Naive B cell (primary cell): ENCODE results near the gene C13orf46. TPM values are rescaled to one million over a fixed set of nuclear protein-coding genes. Genes with fewer than 3 reads are reported as not detected.
A peak's percentile ranks its signal among the peaks of the same experiment; 100 is the strongest.

Experiments
- ATAC-seq, 2 donors: fragments of 150-1000 bp; cut with Tn5 transposase; 2 replicates each; pipeline ENCODE4 v1.10.0; 2021; ENCODE audit warnings: low read depth in 2 of 2, mild to moderate bottlenecking in 2 of 2, moderate library complexity in 2 of 2
- DNase-seq: peaks from one replicate; pipeline ENCODE4 v3.0.0; 2022
- H3K27ac Mint-ChIP-seq, 6 donors: one replicate each; pipeline ENCODE4 v1.8.0; 2020 to 2022; ENCODE audit warnings: mild to moderate bottlenecking in 6 of 6, mixed read lengths in 6 of 6, moderate library complexity in 5 of 6, inconsistent platforms in 2 of 6
- H3K27me3 Mint-ChIP-seq, 3 donors: one replicate each; pipeline ENCODE4 v1.8.0; 2021 to 2022; ENCODE audit warnings: mixed read lengths in 3 of 3, mild to moderate bottlenecking in 1 of 3
- H3K36me3 Mint-ChIP-seq, 2 donors: one replicate each; pipeline ENCODE4 v1.8.0; 2020 to 2022; ENCODE audit warnings: mixed read lengths in 2 of 2, inconsistent platforms in 1 of 2, mild to moderate bottlenecking in 1 of 2
- H3K4me1 Mint-ChIP-seq, 3 donors: one replicate each; pipeline ENCODE4 v1.8.0; 2020 to 2022; ENCODE audit warnings: mixed read lengths in 3 of 3, inconsistent platforms in 1 of 3, mild to moderate bottlenecking in 1 of 3, moderate library complexity in 1 of 3
- H3K4me3 Mint-ChIP-seq, 8 donors: one replicate each; pipeline ENCODE4 v1.8.0; 2020 to 2022; ENCODE audit warnings: mild to moderate bottlenecking in 8 of 8, mixed read lengths in 8 of 8, moderate library complexity in 8 of 8, inconsistent platforms in 2 of 8
- H3K9me3 Mint-ChIP-seq, 7 donors: one replicate each; pipeline ENCODE4 v1.8.0; 2020 to 2022; ENCODE audit warnings: mixed read lengths in 7 of 7, mild to moderate bottlenecking in 5 of 7, inconsistent platforms in 2 of 7, moderate library complexity in 1 of 7
- polyA plus RNA-seq, 6 donors: library from polyadenylated mRNA; unstranded; fragments of 300-500 nt; fragmentation: Illumina TruSeq; gene quantifications; one replicate each; pipeline ENCODE4 v1.2.3, GENCODE V29; 2021; ENCODE audit warnings: low read depth in 6 of 6

C13orf46 gene
- polyA plus RNA-seq, 6 donors from 2014 or later, result 0.19 to 0.52 (median 0.36) TPM; not detected in 2

DNA sequence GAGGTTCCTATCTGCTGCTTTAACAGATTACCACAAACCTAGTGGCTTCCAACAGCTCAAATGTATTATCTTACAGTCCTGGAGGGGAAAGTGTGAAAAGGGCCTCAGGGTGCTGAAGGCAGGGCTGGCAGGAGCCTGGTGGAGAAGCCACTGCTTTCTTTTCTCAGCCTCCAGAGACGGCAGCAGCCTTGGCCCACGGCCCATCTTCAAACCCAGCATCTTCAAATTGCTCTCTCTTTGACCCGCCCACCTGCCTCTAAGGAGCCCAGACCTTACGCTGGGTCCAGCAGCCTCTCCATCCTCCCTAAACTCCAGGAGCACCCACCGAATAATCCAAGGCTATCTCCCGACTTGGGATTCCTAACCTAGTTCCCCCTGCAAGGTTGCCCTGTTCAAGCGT is 35.6 kb downstream of the C13orf46 start:
- DNase-seq (no peak), ATAC-seq (no peak)
- peaks cover 15 to 40% (median 33%) of the 10 kb centered on the region in 3 donors for H3K27me3 Mint-ChIP-seq
- no peaks in the 10 kb centered on the region for H3K4me1 Mint-ChIP-seq
- H3K27ac Mint-ChIP-seq, result no peak overlapping the region
- no peaks in the 10 kb centered on the region for H3K36me3 Mint-ChIP-seq
- H3K4me3 Mint-ChIP-seq, result no peak overlapping the region
- H3K9me3 Mint-ChIP-seq, result no peaks in the 10 kb centered on the region

DNA sequence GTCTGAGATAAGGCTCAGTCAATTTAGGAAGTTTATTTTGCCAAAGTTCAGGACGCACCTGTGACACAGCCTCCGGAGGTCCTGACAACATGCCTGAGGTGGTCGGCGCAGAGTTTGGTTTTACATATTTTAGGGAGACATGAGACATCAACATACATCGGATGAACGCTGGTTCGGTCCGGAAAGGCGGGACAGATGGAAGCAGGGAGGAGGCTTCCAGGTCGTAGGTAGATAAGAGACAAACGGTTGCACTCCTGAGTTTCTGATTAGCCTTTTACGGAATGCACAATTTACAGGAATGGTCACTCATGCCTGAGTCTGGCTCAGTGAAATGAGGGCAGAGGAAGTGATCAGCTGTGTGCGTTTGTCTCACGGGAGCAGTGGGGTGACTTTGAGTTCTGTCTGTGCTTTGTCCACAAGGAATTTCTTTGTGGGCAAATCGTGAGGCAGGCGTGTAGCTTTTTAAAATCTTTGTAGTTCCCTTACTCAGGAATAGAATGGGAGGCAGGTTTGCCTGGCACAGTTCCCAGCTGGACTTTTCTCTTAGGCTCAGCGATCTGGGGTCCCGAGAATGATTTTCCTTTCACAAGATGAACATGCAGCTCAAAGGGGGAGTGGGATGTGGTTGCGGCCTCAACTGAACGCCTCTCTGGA is 36.2 kb downstream of the C13orf46 start:
- DNase-seq (no peak), ATAC-seq (no peak)
- Mint-ChIP-seq H3K27me3 (peaks cover 15 to 40% (median 34%) of the 10 kb centered on the region in 3 donors), H3K9me3 (no peaks in the 10 kb centered on the region), H3K4me3 (no peak overlapping the region), H3K27ac (peak overlapping the region in 1 of 6 donors; percentile 33), H3K4me1 (no peaks in the 10 kb centered on the region), H3K36me3 (no peaks in the 10 kb centered on the region)

DNA sequence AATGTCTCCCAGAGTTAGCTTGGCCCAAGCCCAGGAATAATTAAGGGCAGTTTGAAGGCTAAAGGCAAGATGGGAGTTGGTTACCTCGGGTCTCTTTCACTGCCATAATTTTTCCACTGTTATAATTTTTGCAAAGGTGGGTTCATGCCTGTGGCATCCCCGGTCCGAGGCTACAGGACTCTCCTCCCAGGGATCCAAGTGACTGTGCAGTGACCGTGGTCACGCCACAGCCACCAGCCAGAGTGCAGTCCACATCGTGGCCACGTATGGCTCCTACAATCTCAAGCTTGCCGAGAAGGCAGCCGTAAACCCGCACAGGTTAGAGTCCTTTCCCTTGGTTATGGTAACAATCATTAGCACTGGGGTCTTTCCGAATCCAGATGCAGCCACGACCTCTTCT is 36.8 kb downstream of the C13orf46 start:
- Mint-ChIP-seq H3K4me1 (no peaks in the 10 kb centered on the region), H3K4me3 (no peak overlapping the region), H3K27ac (no peak overlapping the region), H3K9me3 (no peaks in the 10 kb centered on the region), H3K27me3 (peaks cover 15 to 40% (median 36%) of the 10 kb centered on the region in 3 donors), H3K36me3 (no peaks in the 10 kb centered on the region)
- ATAC-seq (no peak), DNase-seq (no peak)

DNA sequence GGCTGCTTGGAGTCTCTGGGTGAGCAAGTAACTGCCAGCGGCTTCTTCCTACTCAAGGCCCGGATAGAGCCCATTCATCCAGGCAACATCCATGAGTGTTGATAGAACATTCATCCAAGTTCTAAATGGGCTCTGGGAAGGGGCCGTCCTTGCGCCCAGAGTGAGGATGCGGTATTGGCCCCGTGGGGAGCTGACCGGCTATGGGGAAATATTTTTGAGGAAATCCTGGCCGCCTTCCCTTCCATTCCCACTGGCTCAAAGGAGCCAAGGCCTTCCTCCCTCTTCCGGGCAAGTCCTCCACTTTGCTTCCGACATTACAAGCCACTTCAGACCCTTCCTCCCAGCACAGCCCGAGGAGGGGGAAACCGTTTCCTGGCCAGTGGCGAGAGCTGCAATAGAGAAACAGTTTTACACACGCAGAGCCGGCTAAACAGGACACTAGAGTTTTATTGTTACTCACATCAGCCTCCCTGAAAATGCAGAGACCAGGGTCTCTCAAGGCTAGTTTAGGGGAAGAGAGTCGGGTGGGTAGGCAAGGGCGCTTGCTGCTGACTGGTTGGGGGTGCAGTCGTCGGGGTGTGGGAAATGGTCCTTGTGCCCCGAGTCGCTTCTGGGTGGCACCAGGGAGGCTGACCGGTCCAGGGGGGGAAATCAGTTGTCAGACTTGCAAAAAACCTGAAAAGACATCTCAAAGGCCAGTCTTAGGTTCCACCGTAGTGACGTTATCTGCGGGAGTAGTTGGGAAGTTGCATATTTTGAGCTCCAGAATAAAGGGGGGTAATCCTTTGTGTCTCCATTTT is 37.5 kb downstream of the C13orf46 start:
- no peaks in the 10 kb centered on the region for H3K36me3 Mint-ChIP-seq
- DNase-seq (no peak), ATAC-seq (no peak)
- H3K27me3 Mint-ChIP-seq, result peaks cover 22 to 43% (median 32%) of the 10 kb centered on the region in 3 donors
- H3K27ac Mint-ChIP-seq, result no peak overlapping the region
- H3K9me3 Mint-ChIP-seq, result no peaks in the 10 kb centered on the region
- no peak overlapping the region for H3K4me3 Mint-ChIP-seq
- no peaks in the 10 kb centered on the region for H3K4me1 Mint-ChIP-seq

DNA sequence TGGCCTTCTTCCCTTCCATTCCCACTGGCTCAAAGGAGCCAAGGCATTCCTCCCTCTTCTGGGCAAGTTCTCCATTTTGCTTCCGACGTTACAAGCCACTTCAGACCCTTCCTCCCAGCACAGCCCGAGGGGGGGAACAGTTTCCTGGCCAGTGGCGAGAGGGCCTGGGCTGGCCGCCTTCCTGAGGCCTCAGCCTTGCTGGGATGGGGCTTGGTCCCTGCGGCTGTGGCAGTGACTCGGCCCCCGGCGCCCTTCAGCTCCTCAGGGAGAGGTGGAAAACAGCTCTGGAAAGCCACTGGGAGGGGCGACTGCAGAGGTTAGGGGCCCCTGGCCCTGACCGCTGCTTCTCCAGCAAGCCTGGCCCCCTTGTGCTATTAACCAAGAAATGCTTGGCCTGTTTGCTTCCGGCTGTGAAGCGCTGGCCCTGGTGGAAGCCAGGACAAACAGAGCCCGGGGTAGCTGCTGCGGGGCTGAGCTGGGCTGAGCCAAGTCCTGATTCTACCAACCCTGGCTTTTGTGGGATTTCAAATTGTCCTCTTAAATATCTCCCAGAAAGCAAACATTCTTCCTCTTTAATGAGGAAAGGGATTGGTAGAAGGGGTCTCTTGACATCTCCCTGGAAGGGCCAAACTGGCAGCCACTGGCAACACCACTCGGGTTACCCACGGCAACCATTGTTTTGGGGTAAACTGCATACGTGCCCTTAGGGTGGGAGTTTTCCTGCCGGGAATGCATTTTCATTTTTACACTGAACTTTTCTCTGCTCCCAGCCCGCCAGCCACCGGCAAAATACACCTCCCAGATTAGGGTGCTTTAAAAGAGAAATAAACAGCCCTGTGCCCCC is 38.7 kb downstream of the C13orf46 start:
- no peak for DNase-seq
- ATAC-seq, result no peak
- Mint-ChIP-seq H3K27ac (peak overlapping the region in 1 of 6 donors; percentile 80), H3K27me3 (peaks cover 22 to 43% (median 32%) of the 10 kb centered on the region in 3 donors), H3K4me3 (no peak overlapping the region), H3K36me3 (no peaks in the 10 kb centered on the region), H3K9me3 (no peaks in the 10 kb centered on the region), H3K4me1 (no peaks in the 10 kb centered on the region)

DNA sequence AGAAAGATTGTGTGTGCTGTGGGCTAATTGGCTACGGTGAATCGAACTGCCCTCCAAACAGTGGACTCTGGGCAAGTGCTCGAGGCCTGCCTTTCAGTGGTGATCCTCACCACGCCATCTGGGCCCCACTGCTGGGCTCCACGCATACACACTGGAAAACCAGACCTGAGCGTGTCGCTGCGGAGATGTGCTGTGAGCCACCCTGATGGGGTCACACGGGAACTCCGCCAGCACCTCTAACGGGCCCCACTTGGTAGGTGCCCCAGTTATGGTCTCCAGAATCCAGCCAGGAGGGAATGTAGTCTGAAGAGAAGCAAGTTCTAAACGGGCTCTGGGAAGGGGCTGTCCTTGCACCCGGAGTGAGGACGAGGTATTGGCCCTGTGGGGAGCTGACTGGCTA is 39.3 kb downstream of the C13orf46 start:
- no peak for DNase-seq
- Mint-ChIP-seq H3K4me1 (no peaks in the 10 kb centered on the region), H3K36me3 (no peaks in the 10 kb centered on the region), H3K9me3 (no peaks in the 10 kb centered on the region), H3K27ac (no peak overlapping the region), H3K4me3 (no peak overlapping the region), H3K27me3 (peaks cover 22 to 43% (median 32%) of the 10 kb centered on the region in 3 donors)
- no peak for ATAC-seq

DNA sequence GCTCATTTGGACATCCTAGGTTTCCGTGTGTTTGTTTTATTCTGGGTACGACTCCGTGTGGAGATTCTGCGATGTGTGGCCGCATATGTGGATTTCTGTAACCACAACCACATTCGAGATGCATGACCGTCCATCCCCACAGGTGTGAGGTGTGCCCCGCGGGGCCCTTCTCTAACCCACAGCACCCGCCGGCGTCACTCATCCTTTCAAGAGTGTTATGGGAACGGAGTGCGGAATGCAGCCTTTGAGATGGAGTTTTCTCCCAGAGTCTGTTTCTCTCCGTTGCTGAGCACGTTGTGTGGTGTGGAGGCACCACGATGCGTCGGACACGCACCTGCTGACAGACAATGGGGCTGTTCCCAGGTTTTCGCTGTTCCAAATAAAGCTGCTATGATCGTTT is 40.0 kb downstream of the C13orf46 start:
- H3K4me1 Mint-ChIP-seq, result no peaks in the 10 kb centered on the region
- no peak for DNase-seq
- no peak overlapping the region for H3K4me3 Mint-ChIP-seq
- H3K27me3 Mint-ChIP-seq, result peaks cover 22 to 41% (median 28%) of the 10 kb centered on the region in 3 donors
- H3K36me3 Mint-ChIP-seq, result no peaks in the 10 kb centered on the region
- H3K27ac Mint-ChIP-seq, result peak overlapping the region in 1 of 6 donors; percentile 16
- no peak for ATAC-seq
- no peaks in the 10 kb centered on the region for H3K9me3 Mint-ChIP-seq

DNA sequence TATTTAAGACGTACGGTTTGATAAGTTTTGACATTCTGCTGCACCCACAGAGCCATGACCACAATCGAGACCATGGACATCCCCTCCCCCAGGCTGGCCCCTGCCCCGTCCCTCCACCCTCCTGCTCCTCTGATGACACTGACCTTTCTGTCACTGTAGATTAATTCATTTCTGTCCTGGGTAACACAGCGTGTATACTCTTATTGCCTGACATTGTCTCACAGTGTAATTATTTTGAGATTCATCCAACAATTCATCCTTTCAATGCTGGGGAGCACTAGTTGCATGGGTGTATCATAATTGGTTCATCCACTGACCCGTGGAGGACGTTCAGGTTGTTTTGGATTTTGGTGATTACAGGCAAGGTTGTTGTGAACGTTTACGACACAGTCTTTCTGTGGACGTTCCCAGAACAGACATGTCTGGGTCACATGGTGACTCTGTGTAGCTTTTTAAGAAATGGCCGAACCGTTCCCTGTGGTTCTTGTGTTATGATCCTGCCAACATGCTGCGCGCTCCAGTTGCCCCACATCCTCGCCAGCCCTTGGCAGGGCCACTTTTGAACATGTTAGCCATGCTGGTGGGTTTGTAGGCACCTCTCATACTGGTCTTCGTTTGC is 41.9 kb downstream of the C13orf46 start:
- no peaks in the 10 kb centered on the region for H3K9me3 Mint-ChIP-seq
- ATAC-seq (no peak), DNase-seq (no peak)
- peaks cover 7 to 33% (median 23%) of the 10 kb centered on the region in 3 donors for H3K27me3 Mint-ChIP-seq
- no peaks in the 10 kb centered on the region for H3K4me1 Mint-ChIP-seq
- no peak overlapping the region for H3K27ac Mint-ChIP-seq
- H3K36me3 Mint-ChIP-seq, result no peaks in the 10 kb centered on the region
- H3K4me3 Mint-ChIP-seq, result peak overlapping the region in 2 of 8 donors; percentile 21 to 27

DNA sequence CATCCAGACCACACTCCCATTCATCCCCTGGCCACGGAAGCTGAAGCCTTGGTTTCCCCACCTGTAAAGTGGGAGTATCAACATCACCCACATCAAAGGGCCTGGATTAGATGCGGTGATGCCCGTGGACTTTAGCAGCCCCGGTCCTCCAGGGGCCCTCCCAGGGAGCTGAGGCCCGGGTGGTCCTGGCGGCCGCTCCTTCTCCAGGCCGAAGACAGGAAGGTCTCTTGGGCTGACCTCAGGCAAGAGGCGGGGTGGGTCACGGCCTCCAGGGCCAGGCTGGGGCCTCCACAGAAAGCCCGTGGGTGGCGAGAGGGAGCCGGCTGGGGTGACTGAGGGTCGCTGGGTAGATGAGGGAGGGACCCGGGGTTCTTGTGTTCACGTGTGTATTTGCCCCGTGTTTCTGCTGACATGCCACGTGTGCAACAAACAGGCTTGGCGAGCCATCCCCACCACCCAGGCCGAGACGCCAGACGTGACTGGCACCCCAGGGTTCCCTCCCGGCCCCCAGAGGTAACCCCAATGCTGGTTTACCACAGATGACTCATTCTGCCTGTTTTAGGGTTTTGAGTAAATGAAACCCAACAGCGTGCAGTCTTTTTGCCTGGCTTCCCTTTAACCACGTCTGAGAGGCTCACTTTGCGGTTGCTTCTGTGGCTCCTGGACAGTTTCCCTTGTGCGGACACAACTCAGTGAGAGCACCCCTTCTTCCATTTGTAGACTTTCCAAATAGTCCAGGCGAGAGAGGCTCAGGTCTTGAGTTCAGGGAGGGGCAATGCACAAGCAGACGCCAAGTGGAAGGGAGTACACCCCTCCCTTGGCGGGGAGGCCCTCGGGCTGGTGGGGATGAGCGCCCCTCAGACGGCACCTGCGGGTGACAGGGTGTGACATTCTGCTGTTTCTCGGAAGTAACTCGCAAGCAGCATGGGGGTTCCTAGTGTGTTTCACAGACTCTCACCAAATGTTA is 42.9 kb downstream of the C13orf46 start:
- no peak for ATAC-seq

DNA sequence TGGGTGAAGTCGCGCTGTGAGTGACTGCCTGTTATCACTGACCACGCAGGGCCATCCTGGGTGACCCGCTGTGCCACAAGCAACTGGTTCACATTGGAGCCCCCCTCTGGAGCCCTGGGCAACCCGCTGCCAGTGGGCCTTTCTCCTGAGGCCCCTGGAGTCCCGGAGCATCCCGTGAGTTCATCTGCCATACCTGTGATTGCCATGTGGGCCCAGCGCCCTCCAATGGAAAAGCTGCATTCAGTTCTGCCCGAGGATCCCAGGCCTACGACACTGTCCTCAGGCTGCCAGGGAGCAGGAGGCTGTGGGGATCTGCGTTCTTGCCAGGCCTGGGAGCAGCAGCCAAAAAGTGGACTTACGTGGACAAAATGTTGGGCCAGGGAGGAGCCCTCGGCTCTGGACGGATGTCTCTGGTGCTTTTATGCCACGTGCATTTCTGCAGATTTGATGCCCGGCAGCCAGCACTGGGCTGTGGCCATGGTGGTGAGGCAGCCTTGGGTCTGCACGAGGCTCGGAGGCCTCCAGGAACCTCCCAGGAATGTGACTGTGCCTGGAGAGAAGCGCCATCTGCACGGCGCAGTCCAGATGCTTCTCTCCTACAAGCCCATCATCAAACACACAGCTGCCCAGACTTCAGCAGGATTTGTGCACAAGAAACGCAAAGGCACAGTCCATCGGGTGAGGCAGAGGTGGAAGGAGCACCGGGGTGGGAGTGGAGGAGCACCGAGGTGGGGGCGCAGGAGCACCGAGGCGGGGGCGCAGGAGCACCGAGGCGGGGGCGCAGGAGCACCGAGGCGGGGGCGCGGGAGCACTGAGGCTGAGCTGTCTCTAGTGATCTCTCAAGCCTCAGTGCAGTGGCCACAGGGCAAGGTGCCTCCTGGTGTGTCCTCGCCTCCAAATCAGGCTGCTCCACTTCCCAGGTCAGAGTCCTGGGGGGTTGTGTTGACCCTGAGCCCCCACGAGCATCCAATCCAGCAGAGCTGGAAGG is 44.0 kb downstream of the C13orf46 start:
- peak overlapping the region in 1 of 8 donors; percentile 9 for H3K4me3 Mint-ChIP-seq
- H3K4me1 Mint-ChIP-seq, result no peaks in the 10 kb centered on the region
- H3K36me3 Mint-ChIP-seq, result no peaks in the 10 kb centered on the region
- DNase-seq (no peak), ATAC-seq (no peak)
- H3K27me3 Mint-ChIP-seq, result peaks cover 7 to 43% (median 27%) of the 10 kb centered on the region in 3 donors
- no peak overlapping the region for H3K27ac Mint-ChIP-seq
- no peaks in the 10 kb centered on the region for H3K9me3 Mint-ChIP-seq

More for the DNA sequence above, 42.9 kb downstream of the C13orf46 start:
- H3K4me3 Mint-ChIP-seq, result peak overlapping the region in 1 of 8 donors; percentile 9
- peaks cover 7 to 35% (median 25%) of the 10 kb centered on the region in 3 donors for H3K27me3 Mint-ChIP-seq
- DNase-seq, result no peak
- no peak overlapping the region for H3K27ac Mint-ChIP-seq
- H3K4me1 Mint-ChIP-seq, result no peaks in the 10 kb centered on the region
- no peaks in the 10 kb centered on the region for H3K36me3 Mint-ChIP-seq
- no peaks in the 10 kb centered on the region for H3K9me3 Mint-ChIP-seq
